GM23248 (cell line): ENCODE results near the gene PPP2R5A. TPM values are rescaled to one million over a fixed set of nuclear protein-coding genes. Genes with fewer than 3 reads are reported as not detected.

Experiments used
- DNase-seq: peaks from one replicate; pipeline ENCODE4 v3.0.0-alpha.2; 2015
- H2AFZ ChIP-seq: fragments of 200-600 bp; sonication (generic); 2 replicates; pipeline ENCODE4 v1.6.1; 2016; ENCODE audit warnings: antibody characterized with exemption
- H3F3A ChIP-seq: fragments of 200-600 bp; sonication (generic); 2 replicates; pipeline ENCODE4 v1.6.1; 2016; ENCODE audit warnings: mild to moderate bottlenecking, antibody characterized with exemption, mixed run types; ENCODE audit not compliant: insufficient read depth
- H3K27ac ChIP-seq: fragments of 200-600 bp; sonication (generic); 2 replicates; pipeline ENCODE4 v1.5.1; 2016; ENCODE audit warnings: mild to moderate bottlenecking
- H3K27me3 ChIP-seq: fragments of 200-600 bp; sonication (generic); replicated peaks from 2 replicates; pipeline ENCODE4 v1.6.1; 2016; ENCODE audit warnings: mild to moderate bottlenecking; ENCODE audit not compliant: insufficient read depth
- H3K36me3 ChIP-seq: fragments of 200-600 bp; sonication (generic); 2 replicates; pipeline ENCODE4 v1.6.1; 2016; ENCODE audit warnings: low read depth, mild to moderate bottlenecking
- H3K4me1 ChIP-seq: fragments of 200-600 bp; sonication (generic); 2 replicates; pipeline ENCODE4 v1.6.1; 2016; ENCODE audit warnings: mild to moderate bottlenecking; ENCODE audit not compliant: insufficient read depth
- H3K4me2 ChIP-seq: fragments of 200-600 bp; sonication (generic); one replicate; pipeline ENCODE4 v1.6.1; 2016; ENCODE audit warnings: mild to moderate bottlenecking; ENCODE audit not compliant: unreplicated experiment
- H3K4me3 ChIP-seq: fragments of 200-600 bp; sonication (generic); 2 replicates; pipeline ENCODE4 v1.5.1; 2016; ENCODE audit warnings: mild to moderate bottlenecking
- H3K79me2 ChIP-seq: fragments of 200-600 bp; sonication (generic); 2 replicates; pipeline ENCODE4 v1.6.1; 2016; ENCODE audit warnings: mild to moderate bottlenecking; ENCODE audit not compliant: insufficient read depth
- H3K9ac ChIP-seq: fragments of 200-600 bp; sonication (generic); 2 replicates; pipeline ENCODE4 v1.6.1; 2016; ENCODE audit warnings: mild to moderate bottlenecking
- H3K9me2 ChIP-seq: fragments of 200-600 bp; sonication (generic); 2 replicates; pipeline ENCODE4 v1.6.1; 2016; ENCODE audit warnings: mixed run types, mild to moderate bottlenecking, moderate library complexity; ENCODE audit not compliant: insufficient read depth
- H3K9me3 ChIP-seq: fragments of 200-600 bp; sonication (generic); one replicate; pipeline ENCODE4 v1.6.1; 2017; ENCODE audit warnings: low read depth
- H4K20me1 ChIP-seq: fragments of 200-600 bp; sonication (generic); 2 replicates; pipeline ENCODE4 v1.6.0; 2016; ENCODE audit not compliant: insufficient read depth
- EZH2 ChIP-seq: fragments of 200-600 bp; sonication (generic); IDR thresholded peaks from 2 replicates; pipeline ENCODE4 v1.6.1; 2018; ENCODE audit warnings: antibody characterized with exemption, mild to moderate bottlenecking; ENCODE audit not compliant: insufficient read depth, poor library complexity, severe bottlenecking
- EZH2phosphoT487 ChIP-seq: fragments of 200-600 bp; sonication (generic); IDR thresholded peaks from 2 replicates; pipeline ENCODE4 v1.6.1; 2018; ENCODE audit warnings: antibody characterized with exemption, moderate library complexity, mild to moderate bottlenecking, low read depth; ENCODE audit not compliant: insufficient read depth
- WGBS, 2 experiments: methylation state at CpG; one replicate each; pipeline ENCODE4 v1.1.6; 2015 to 2017; ENCODE audit warnings: low lambda C conversion rate in 2 of 2, low coverage in 1 of 2; ENCODE audit errors: missing lambda C conversion rate in 2 of 2; 5-methylcytosine and 5-hydroxymethylcytosine counted together
- in situ Hi-C: fragments of 300-500 bp; cut with MboI; formaldehyde crosslinking; loops from 2 replicates; pipeline ENCODE4 v1.15.0; 2020
- polyA plus RNA-seq: library from polyadenylated mRNA; unstranded; fragments of >200 nt; fragmentation: Nextera tagmentation; extraction: Ambion mirVana; gene quantifications from 2 replicates; pipeline ENCODE4 v1.2.1, GENCODE V29; 2016
- total RNA-seq: library from RNA; depleted of rRNA; stranded (reverse); fragments of >200 nt; shearing (Covaris generic); gene quantifications from 2 replicates; pipeline ENCODE4 v1.2.3, GENCODE V29; 2014

The PPP2R5A gene
- total and polyA plus RNA-seq, 2 experiments from 2014 or later: 13.9 to 31.7 TPM

- WGBS, 2 experiments: 76 to 82% methylated on average over 1 of the region's 1 CpG
These were observed 28.8 kb upstream of the PPP2R5A start for GRCh38 chr1:212256369-212256768.

GRCh38 chr1:212257157-212257556 is 28.1 kb upstream of the PPP2R5A start:
- Histone ChIP-seq H3K27ac (no peak overlapping the region), H3K9me3 (no peaks in the 10 kb centered on the region), H3F3A (no peaks in the 10 kb centered on the region), H2AFZ (no peak overlapping the region), H4K20me1 (no peaks in the 10 kb centered on the region), H3K9me2 (no peaks in the 10 kb centered on the region), H3K79me2 (no peaks in the 10 kb centered on the region), H3K4me2 (no peak overlapping the region), H3K9ac (no peak overlapping the region), H3K4me1 (no peaks in the 10 kb centered on the region), H3K36me3 (no peaks in the 10 kb centered on the region), H3K27me3 (no peaks in the 10 kb centered on the region), H3K4me3 (no peak overlapping the region)
- no peak for DNase-seq
- 75 to 77% methylated on average over 4 of the region's 4 CpGs for WGBS, 2 experiments
- in situ Hi-C loops: no loop called here
- no peak for TF ChIP-seq EZH2

More at GRCh38 chr1:212256369-212256768, 28.8 kb upstream of the PPP2R5A start:
- no peak for DNase-seq
- Histone ChIP-seq H2AFZ (no peak overlapping the region), H3K79me2 (no peaks in the 10 kb centered on the region), H3F3A (no peaks in the 10 kb centered on the region), H3K36me3 (no peaks in the 10 kb centered on the region), H3K27ac (no peak overlapping the region), H3K9me2 (no peaks in the 10 kb centered on the region), H4K20me1 (no peaks in the 10 kb centered on the region), H3K4me3 (no peak overlapping the region), H3K9me3 (no peaks in the 10 kb centered on the region), H3K4me2 (no peak overlapping the region), H3K4me1 (no peaks in the 10 kb centered on the region), H3K27me3 (no peaks in the 10 kb centered on the region), H3K9ac (no peak overlapping the region)
- in situ Hi-C loops: no loop called here
- no peak for TF ChIP-seq EZH2
- TF ChIP-seq EZH2phosphoT487: no peak

- H3K79me2 ChIP-seq: no peaks in the 10 kb centered on the region
- no peak overlapping the region for H3K4me2 ChIP-seq
- no peaks in the 10 kb centered on the region for H3F3A ChIP-seq
- H3K27ac ChIP-seq: no peak overlapping the region
- no peaks in the 10 kb centered on the region for H3K36me3 ChIP-seq
- 65 to 75% methylated on average over 5 of the region's 5 CpGs for WGBS, 2 experiments
- TF ChIP-seq EZH2phosphoT487 (no peak), EZH2 (no peak)
- no peaks in the 10 kb centered on the region for H3K9me3 ChIP-seq
- no peaks in the 10 kb centered on the region for H3K27me3 ChIP-seq
- no peak overlapping the region for H2AFZ ChIP-seq
- in situ Hi-C loops: no loop called here
- no peaks in the 10 kb centered on the region for H3K9me2 ChIP-seq
- no peak overlapping the region for H3K9ac ChIP-seq
- no peak overlapping the region for H3K4me3 ChIP-seq
- DNase-seq: no peak
- H3K4me1 ChIP-seq: no peaks in the 10 kb centered on the region
- no peaks in the 10 kb centered on the region for H4K20me1 ChIP-seq
These were observed 25.3 kb upstream of the PPP2R5A start for GRCh38 chr1:212259693-212260480.

- H3K9me3 ChIP-seq: no peaks in the 10 kb centered on the region
- H2AFZ ChIP-seq: no peak overlapping the region
- H4K20me1 ChIP-seq: no peaks in the 10 kb centered on the region
- whole genome bisulfite sequencing, 2 experiments: 88 to 95% methylated on average over 3 of the region's 3 CpGs
- no peaks in the 10 kb centered on the region for H3K9me2 ChIP-seq
- no peaks in the 10 kb centered on the region for H3K79me2 ChIP-seq
- no peak overlapping the region for H3K4me2 ChIP-seq
- H3F3A ChIP-seq: no peaks in the 10 kb centered on the region
- H3K27me3 ChIP-seq: no peaks in the 10 kb centered on the region
- peak; percentile 7 for DNase-seq
- no peak for TF ChIP-seq EZH2
- H3K4me1 ChIP-seq: no peaks in the 10 kb centered on the region
- H3K4me3 ChIP-seq: no peak overlapping the region
- H3K27ac ChIP-seq: no peak overlapping the region
- H3K36me3 ChIP-seq: no peaks in the 10 kb centered on the region
- no peak overlapping the region for H3K9ac ChIP-seq
- in situ Hi-C loops: no loop called here
These were observed 24.5 kb upstream of the PPP2R5A start for GRCh38 chr1:212260557-212261355.
